PC-9 (cell line): ENCODE data around the gene CBX4. TPM values are rescaled to one million over a fixed set of nuclear protein-coding genes. Genes with fewer than 3 reads are reported as not detected.

Experiments used
- BruUV-seq: library from RNA; stranded (reverse); fragments of 400-500 nt; replicated peaks from 2 replicates; lab custom pipeline; 2021; lab: Mats Ljungman, UMichigan
- CTCF ChIA-PET: fragments of 300-600 bp; sonication (Branson Sonifier 250); formaldehyde crosslinking; loops from one replicate; lab custom pipeline; 2022; ENCODE audit warnings: antibody characterized with exemption; lab: Charles Lee
- POLR2A ChIA-PET: fragments of 300-600 bp; sonication (Branson Sonifier 250); formaldehyde crosslinking; loops from one replicate; lab custom pipeline; 2022; ENCODE audit warnings: antibody characterized with exemption; ENCODE audit not compliant: unreplicated experiment; lab: Charles Lee
- DNase-seq, 2 experiments: peaks; one replicate each; pipeline versions ENCODE4 v3.0.0 to v3.0.0-alpha.2; 2015 to 2022; ENCODE audit warnings: mixed read lengths in 1 of 2
- H2AFZ ChIP-seq: fragments of 200-600 bp; sonication (generic); 2 replicates; pipeline ENCODE4 v1.8.1; 2017; ENCODE audit warnings: antibody characterized with exemption
- H3F3A ChIP-seq: fragments of 200-600 bp; sonication (generic); 2 replicates; pipeline ENCODE4 v1.8.1; 2017; ENCODE audit warnings: antibody characterized with exemption, mild to moderate bottlenecking, low read depth; ENCODE audit not compliant: insufficient read depth
- H3K27ac ChIP-seq: fragments of 200-600 bp; sonication (generic); 2 replicates; pipeline ENCODE4 v1.6.1; 2016; ENCODE audit warnings: mixed run types
- H3K27me3 ChIP-seq: fragments of 200-600 bp; sonication (generic); 2 replicates; pipeline ENCODE4 v1.6.1; 2016; ENCODE audit warnings: low read depth, mixed run types; ENCODE audit not compliant: insufficient read depth
- H3K36me3 ChIP-seq: fragments of 200-600 bp; sonication (generic); 2 replicates; pipeline ENCODE4 v1.6.1; 2016; ENCODE audit warnings: low read depth, mixed run types
- H3K4me1 ChIP-seq: fragments of 200-600 bp; sonication (generic); replicated peaks from 2 replicates; pipeline ENCODE4 v1.6.1; 2016; ENCODE audit warnings: mixed run types; ENCODE audit not compliant: insufficient read depth
- H3K4me2 ChIP-seq: fragments of 200-600 bp; sonication (generic); 2 replicates; pipeline ENCODE4 v1.6.1; 2017; ENCODE audit warnings: mixed run types
- H3K4me3 ChIP-seq: fragments of 200-600 bp; sonication (generic); 2 replicates; pipeline ENCODE4 v1.6.1; 2016; ENCODE audit warnings: mixed run types
- H3K79me2 ChIP-seq: fragments of 200-600 bp; sonication (generic); 2 replicates; pipeline ENCODE4 v1.6.1; 2017; ENCODE audit warnings: low read depth, mixed run types
- H3K9me2 ChIP-seq: fragments of 200-600 bp; sonication (generic); 2 replicates; pipeline ENCODE4 v1.8.1; 2017; ENCODE audit warnings: mild to moderate bottlenecking; ENCODE audit not compliant: insufficient read depth
- H3K9me3 ChIP-seq: fragments of 200-600 bp; sonication (generic); 2 replicates; pipeline ENCODE4 v1.8.1; 2016; ENCODE audit warnings: low read depth; ENCODE audit not compliant: insufficient read depth
- H4K20me1 ChIP-seq: fragments of 200-600 bp; sonication (generic); 2 replicates; pipeline ENCODE4 v1.8.1; 2017; ENCODE audit not compliant: insufficient read depth
- EZH2 ChIP-seq: fragments of 200-600 bp; sonication (generic); IDR thresholded peaks from 2 replicates; pipeline ENCODE4 v1.8.0; 2017; ENCODE audit warnings: antibody characterized with exemption, low read depth
- intact Hi-C: fragments of 100-400 bp; cut with micrococcal nuclease; formaldehyde crosslinking; loops from one replicate; pipeline ENCODE4 v1.10.0; 2022; ENCODE audit not compliant: unreplicated experiment
- total RNA-seq: library from RNA; stranded (reverse); gene quantifications from 2 replicates; pipeline ENCODE4 v1.2.3, GENCODE V29; 2021
- TF ChIP-seq, protein P1 (sequence below): fragments of 200-600 bp; sonication (generic); conservative IDR thresholded peaks from 2 replicates; pipeline ENCODE4 v1.6.1; 2017; ENCODE audit warnings: mixed run types, antibody characterized with exemption, mild to moderate bottlenecking, moderate library complexity

CBX4 gene
- total RNA-seq, 1 experiment from 2014 or later: 32.0 TPM

DNA sequence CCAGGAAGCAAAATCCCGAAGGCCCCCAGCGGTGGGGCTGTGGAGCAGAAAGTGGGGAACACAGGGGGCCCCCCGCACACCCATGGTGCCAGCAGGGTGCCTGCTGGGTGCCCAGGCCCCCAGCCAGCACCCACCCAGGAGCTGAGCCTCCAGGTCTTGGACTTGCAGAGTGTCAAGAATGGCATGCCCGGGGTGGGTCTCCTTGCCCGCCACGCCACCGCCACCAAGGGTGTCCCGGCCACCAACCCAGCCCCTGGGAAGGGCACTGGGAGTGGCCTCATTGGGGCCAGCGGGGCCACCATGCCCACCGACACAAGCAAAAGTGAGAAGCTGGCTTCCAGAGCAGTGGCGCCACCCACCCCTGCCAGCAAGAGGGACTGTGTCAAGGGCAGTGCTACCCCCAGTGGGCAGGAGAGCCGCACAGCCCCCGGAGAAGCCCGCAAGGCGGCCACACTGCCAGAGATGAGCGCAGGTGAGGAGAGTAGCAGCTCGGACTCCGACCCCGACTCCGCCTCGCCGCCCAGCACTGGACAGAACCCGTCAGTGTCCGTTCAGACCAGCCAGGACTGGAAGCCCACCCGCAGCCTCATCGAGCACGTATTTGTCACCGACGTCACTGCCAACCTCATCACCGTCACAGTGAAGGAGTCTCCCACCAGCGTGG is 54.8 kb downstream of the CBX4 start:
- H3K36me3 ChIP-seq: no peaks in the 10 kb centered on the region
- no peaks in the 10 kb centered on the region for H4K20me1 ChIP-seq
- 0 out of 2 replicates have a peak, but pooled peaks cover 8% of the 10 kb centered on the region for H3K79me2 ChIP-seq
- H2AFZ ChIP-seq: no peak overlapping the region
- H3K4me3 ChIP-seq: no peak overlapping the region
- no peaks in the 10 kb centered on the region for H3K9me3 ChIP-seq
- H3K4me2 ChIP-seq: no peak overlapping the region
- BruUV-seq: no TSS peak
- H3K4me1 ChIP-seq: 0 out of 2 replicates have a peak, but pooled peaks cover under 1% of the 10 kb centered on the region
- intact Hi-C loops: no loop called here
- H3K9me2 ChIP-seq: no peaks in the 10 kb centered on the region
- no peak for DNase-seq
- no peaks in the 10 kb centered on the region for H3K27me3 ChIP-seq
- H3K27ac ChIP-seq: no peak overlapping the region
- H3F3A ChIP-seq: peaks cover 7% of the 10 kb centered on the region; the same call in 1 of the 2 replicates
- TF ChIP-seq, protein P1, sequence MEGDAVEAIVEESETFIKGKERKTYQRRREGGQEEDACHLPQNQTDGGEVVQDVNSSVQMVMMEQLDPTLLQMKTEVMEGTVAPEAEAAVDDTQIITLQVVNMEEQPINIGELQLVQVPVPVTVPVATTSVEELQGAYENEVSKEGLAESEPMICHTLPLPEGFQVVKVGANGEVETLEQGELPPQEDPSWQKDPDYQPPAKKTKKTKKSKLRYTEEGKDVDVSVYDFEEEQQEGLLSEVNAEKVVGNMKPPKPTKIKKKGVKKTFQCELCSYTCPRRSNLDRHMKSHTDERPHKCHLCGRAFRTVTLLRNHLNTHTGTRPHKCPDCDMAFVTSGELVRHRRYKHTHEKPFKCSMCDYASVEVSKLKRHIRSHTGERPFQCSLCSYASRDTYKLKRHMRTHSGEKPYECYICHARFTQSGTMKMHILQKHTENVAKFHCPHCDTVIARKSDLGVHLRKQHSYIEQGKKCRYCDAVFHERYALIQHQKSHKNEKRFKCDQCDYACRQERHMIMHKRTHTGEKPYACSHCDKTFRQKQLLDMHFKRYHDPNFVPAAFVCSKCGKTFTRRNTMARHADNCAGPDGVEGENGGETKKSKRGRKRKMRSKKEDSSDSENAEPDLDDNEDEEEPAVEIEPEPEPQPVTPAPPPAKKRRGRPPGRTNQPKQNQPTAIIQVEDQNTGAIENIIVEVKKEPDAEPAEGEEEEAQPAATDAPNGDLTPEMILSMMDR: no peak
- no peak for TF ChIP-seq EZH2
- CTCF ChIA-PET: no interaction called here
- POLR2A ChIA-PET: no interaction called here

DNA sequence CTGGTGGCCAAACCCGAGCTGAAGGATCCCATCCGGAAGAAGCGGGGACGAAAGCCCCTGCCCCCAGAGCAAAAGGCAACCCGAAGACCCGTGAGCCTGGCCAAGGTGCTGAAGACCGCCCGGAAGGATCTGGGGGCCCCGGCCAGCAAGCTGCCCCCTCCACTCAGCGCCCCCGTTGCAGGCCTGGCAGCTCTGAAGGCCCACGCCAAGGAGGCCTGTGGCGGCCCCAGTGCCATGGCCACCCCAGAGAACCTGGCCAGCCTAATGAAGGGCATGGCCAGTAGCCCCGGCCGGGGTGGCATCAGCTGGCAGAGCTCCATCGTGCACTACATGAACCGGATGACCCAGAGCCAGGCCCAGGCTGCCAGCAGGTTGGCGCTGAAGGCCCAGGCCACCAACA is 55.3 kb downstream of the CBX4 start:
- H3K4me3 ChIP-seq: no peak overlapping the region
- peaks cover 7% of the 10 kb centered on the region; the same call in 1 of the 2 replicates for H3F3A ChIP-seq
- H3K27ac ChIP-seq: no peak overlapping the region
- BruUV-seq: no TSS peak
- H3K36me3 ChIP-seq: no peaks in the 10 kb centered on the region
- no peaks in the 10 kb centered on the region for H3K9me2 ChIP-seq
- CTCF ChIA-PET: no interaction called here
- no peak for TF ChIP-seq EZH2
- peaks cover 12% of the 10 kb centered on the region; the same call in 1 of the 2 replicates for H3K79me2 ChIP-seq
- H3K4me1 ChIP-seq: peaks cover 7% of the 10 kb centered on the region; the same call in 1 of the 2 replicates
- POLR2A ChIA-PET: no interaction called here
- H4K20me1 ChIP-seq: no peaks in the 10 kb centered on the region
- no peaks in the 10 kb centered on the region for H3K9me3 ChIP-seq
- DNase-seq: no peak
- H2AFZ ChIP-seq: no peak overlapping the region
- no peaks in the 10 kb centered on the region for H3K27me3 ChIP-seq
- no peak overlapping the region for H3K4me2 ChIP-seq
- intact Hi-C loops: no loop called here

Other genes with a start within 250 kb of the CBX4 start
- gene RBFOX3, start 228.4 kb downstream of the CBX4 start, total RNA-seq: not detected in 2 replicates
- gene ENPP7, start 108.5 kb downstream of the CBX4 start, total RNA-seq: not detected in 2 replicates
- 30.4 and 32.6 TPM in 2 replicates for gene CBX2, start 61.3 kb downstream of the CBX4 start, total RNA-seq
- 14.2 and 15.5 TPM in 2 replicates for gene CBX8, start 42.4 kb downstream of the CBX4 start, total RNA-seq
- gene TBC1D16, start 196.4 kb upstream of the CBX4 start, total RNA-seq: 41.7 and 44.1 TPM in 2 replicates
- 11.0 and 14.2 TPM in 2 replicates for gene CCDC40, start 197.2 kb upstream of the CBX4 start, total RNA-seq